Neural progenitor cell (in vitro differentiated cells): ENCODE data around the gene SND1. TPM values are rescaled to one million over a fixed set of nuclear protein-coding genes. Genes with fewer than 3 reads are reported as not detected.

Experiments used
- DNase-seq: peaks from one replicate; pipeline ENCODE4 v3.0.0-alpha.2; 2016; ENCODE audit warnings: low spot score
- H2AFZ ChIP-seq: fragments of 200-600 bp; sonication (generic); replicated peaks from 2 replicates; pipeline ENCODE4 v1.6.1; 2016; ENCODE audit warnings: antibody characterized with exemption
- H3F3A ChIP-seq: fragments of 200-600 bp; sonication (generic); 2 replicates; pipeline ENCODE4 v1.6.1; 2016; ENCODE audit warnings: antibody characterized with exemption, low read depth
- H3K27ac ChIP-seq: fragments of 200-600 bp; sonication (generic); 2 replicates; pipeline ENCODE4 v1.5.1; 2016; ENCODE audit warnings: mild to moderate bottlenecking
- H3K27me3 ChIP-seq: fragments of 200-600 bp; sonication (generic); 2 replicates; pipeline ENCODE4 v1.6.1; 2016; ENCODE audit warnings: mild to moderate bottlenecking, moderate library complexity
- H3K36me3 ChIP-seq: fragments of 200-600 bp; sonication (generic); 2 replicates; pipeline ENCODE4 v1.5.1; 2016
- H3K4me1 ChIP-seq: fragments of 200-600 bp; sonication (generic); 2 replicates; pipeline ENCODE4 v1.6.1; 2016; ENCODE audit warnings: mixed run types
- H3K4me2 ChIP-seq: fragments of 200-600 bp; sonication (generic); 2 replicates; pipeline ENCODE4 v1.6.1; 2016
- H3K4me3 ChIP-seq: fragments of 200-600 bp; sonication (generic); 2 replicates; pipeline ENCODE4 v1.5.1; 2016
- H3K79me2 ChIP-seq: fragments of 200-600 bp; sonication (generic); 2 replicates; pipeline ENCODE4 v1.6.1; 2016; ENCODE audit warnings: low read depth
- H3K9ac ChIP-seq: fragments of 200-600 bp; sonication (generic); 2 replicates; pipeline ENCODE4 v1.6.1; 2016
- H3K9me3 ChIP-seq: fragments of 200-600 bp; sonication (generic); 2 replicates; pipeline ENCODE4 v1.5.1; 2016; ENCODE audit warnings: low read depth
- H4K20me1 ChIP-seq: fragments of 200-600 bp; sonication (generic); 2 replicates; pipeline ENCODE4 v1.6.1; 2016; ENCODE audit warnings: low read depth
- H3K27ac Mint-ChIP-seq: 3 replicates; pipeline ENCODE4 v1.8.0; 2021; ENCODE audit warnings: mixed read lengths
- H3K27me3 Mint-ChIP-seq: 2 replicates; pipeline ENCODE4 v1.8.0; 2022; ENCODE audit warnings: low read depth, mild to moderate bottlenecking, inconsistent platforms, moderate library complexity, mixed read lengths; ENCODE audit not compliant: insufficient read depth
- H3K36me3 Mint-ChIP-seq: 3 replicates; pipeline ENCODE4 v1.8.0; 2021; ENCODE audit warnings: mixed read lengths
- H3K4me1 Mint-ChIP-seq: 3 replicates; pipeline ENCODE4 v1.8.0; 2021; ENCODE audit warnings: mixed read lengths
- H3K4me3 Mint-ChIP-seq: 3 replicates; pipeline ENCODE4 v1.8.0; 2021; ENCODE audit warnings: mild to moderate bottlenecking, moderate library complexity, mixed read lengths
- H3K9me3 Mint-ChIP-seq: 3 replicates; pipeline ENCODE4 v1.8.0; 2020; ENCODE audit warnings: mixed read lengths
- EZH2 ChIP-seq: fragments of 200-600 bp; sonication (generic); IDR thresholded peaks from 2 replicates; pipeline ENCODE4 v1.6.1; 2017; ENCODE audit warnings: antibody characterized with exemption, mild to moderate bottlenecking, moderate library complexity
- EZH2phosphoT487 ChIP-seq: fragments of 200-600 bp; sonication (generic); IDR thresholded peaks from 2 replicates; pipeline ENCODE4 v1.6.1; 2017; ENCODE audit warnings: antibody characterized with exemption
- total RNA-seq: library from RNA; depleted of rRNA; stranded (reverse); fragments of >200 nt; gene quantifications from 2 replicates; pipeline ENCODE4 v1.2.3, GENCODE V29; 2015; ENCODE audit warnings: low replicate concordance
- TF ChIP-seq, protein P1 (sequence below): fragments of 200-600 bp; sonication (generic); IDR thresholded peaks from 2 replicates; pipeline ENCODE4 v1.5.1; 2017; ENCODE audit warnings: antibody characterized with exemption, mild to moderate bottlenecking

Gene SND1
- total RNA-seq, 1 donor from 2014 or later: 154 TPM

DNA sequence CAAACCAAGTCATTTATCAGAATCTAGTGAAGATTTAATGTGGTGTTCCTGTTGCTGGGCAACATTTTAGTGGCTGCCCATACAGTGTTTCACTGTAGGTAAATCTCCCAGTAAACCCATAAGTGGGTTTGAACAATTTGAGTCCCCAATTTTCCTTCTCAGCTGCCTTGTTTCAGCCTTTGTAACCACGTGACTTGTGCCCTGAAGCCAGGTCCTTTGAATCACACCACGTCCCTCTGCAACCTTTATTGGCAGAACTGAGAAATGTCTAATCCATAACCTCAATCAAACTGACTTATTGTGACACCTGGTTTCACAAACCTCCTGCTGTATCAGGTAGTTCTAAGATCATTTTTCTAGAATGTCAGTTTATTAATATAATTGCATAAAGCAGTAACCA, 30.1 kb downstream of the SND1 start:
- no peak overlapping the region for H3K4me3 Mint-ChIP-seq
- Histone ChIP-seq H3K79me2 (peaks cover 92% of the 10 kb centered on the region), H3K4me3 (no peak overlapping the region), H3F3A (peaks cover 6% of the 10 kb centered on the region), H3K9ac (no peak overlapping the region), H3K9me3 (no peaks in the 10 kb centered on the region), H2AFZ (no peak overlapping the region), H3K4me2 (no peak overlapping the region), H3K36me3 (no peaks in the 10 kb centered on the region), H3K4me1 (peaks cover 33% of the 10 kb centered on the region), H4K20me1 (peaks cover 60% of the 10 kb centered on the region), H3K27me3 (no peaks in the 10 kb centered on the region), H3K27ac (no peak overlapping the region)
- H3K9me3 Mint-ChIP-seq: peaks cover 11% of the 10 kb centered on the region
- peaks cover 14% of the 10 kb centered on the region for H3K36me3 Mint-ChIP-seq
- H3K27ac Mint-ChIP-seq: no peak overlapping the region
- H3K27me3 Mint-ChIP-seq: peaks cover 2% of the 10 kb centered on the region
- H3K4me1 Mint-ChIP-seq: peaks cover 34% of the 10 kb centered on the region
- DNase-seq: no peak
- TF ChIP-seq EZH2phosphoT487 (no peak), EZH2 (no peak)
- TF ChIP-seq, protein P1, sequence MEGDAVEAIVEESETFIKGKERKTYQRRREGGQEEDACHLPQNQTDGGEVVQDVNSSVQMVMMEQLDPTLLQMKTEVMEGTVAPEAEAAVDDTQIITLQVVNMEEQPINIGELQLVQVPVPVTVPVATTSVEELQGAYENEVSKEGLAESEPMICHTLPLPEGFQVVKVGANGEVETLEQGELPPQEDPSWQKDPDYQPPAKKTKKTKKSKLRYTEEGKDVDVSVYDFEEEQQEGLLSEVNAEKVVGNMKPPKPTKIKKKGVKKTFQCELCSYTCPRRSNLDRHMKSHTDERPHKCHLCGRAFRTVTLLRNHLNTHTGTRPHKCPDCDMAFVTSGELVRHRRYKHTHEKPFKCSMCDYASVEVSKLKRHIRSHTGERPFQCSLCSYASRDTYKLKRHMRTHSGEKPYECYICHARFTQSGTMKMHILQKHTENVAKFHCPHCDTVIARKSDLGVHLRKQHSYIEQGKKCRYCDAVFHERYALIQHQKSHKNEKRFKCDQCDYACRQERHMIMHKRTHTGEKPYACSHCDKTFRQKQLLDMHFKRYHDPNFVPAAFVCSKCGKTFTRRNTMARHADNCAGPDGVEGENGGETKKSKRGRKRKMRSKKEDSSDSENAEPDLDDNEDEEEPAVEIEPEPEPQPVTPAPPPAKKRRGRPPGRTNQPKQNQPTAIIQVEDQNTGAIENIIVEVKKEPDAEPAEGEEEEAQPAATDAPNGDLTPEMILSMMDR: no peak

- H3F3A ChIP-seq: peaks cover 6% of the 10 kb centered on the region
- Mint-ChIP-seq H3K36me3 (peaks cover 16% of the 10 kb centered on the region), H3K9me3 (peaks cover 11% of the 10 kb centered on the region), H3K4me1 (peaks cover 23% of the 10 kb centered on the region), H3K4me3 (no peak overlapping the region), H3K27ac (no peak overlapping the region), H3K27me3 (peaks cover 2% of the 10 kb centered on the region)
- no peak overlapping the region for H2AFZ ChIP-seq
- no peak overlapping the region for H3K4me3 ChIP-seq
- TF ChIP-seq EZH2 (no peak), EZH2phosphoT487 (no peak)
- TF ChIP-seq, protein P1: no peak
- H3K4me2 ChIP-seq: peak overlapping the region; percentile 1
- H3K9me3 ChIP-seq: no peaks in the 10 kb centered on the region
- no peak overlapping the region for H3K27ac ChIP-seq
- peaks cover 22% of the 10 kb centered on the region for H3K4me1 ChIP-seq
- DNase-seq: no peak
- H4K20me1 ChIP-seq: peaks cover 47% of the 10 kb centered on the region
- peaks cover 73% of the 10 kb centered on the region for H3K79me2 ChIP-seq
- H3K9ac ChIP-seq: no peak overlapping the region
- no peaks in the 10 kb centered on the region for H3K36me3 ChIP-seq
- H3K27me3 ChIP-seq: no peaks in the 10 kb centered on the region
Measured at GRCh38 chr7:127683776-127684681, 32.0 kb downstream of the SND1 start.

DNA sequence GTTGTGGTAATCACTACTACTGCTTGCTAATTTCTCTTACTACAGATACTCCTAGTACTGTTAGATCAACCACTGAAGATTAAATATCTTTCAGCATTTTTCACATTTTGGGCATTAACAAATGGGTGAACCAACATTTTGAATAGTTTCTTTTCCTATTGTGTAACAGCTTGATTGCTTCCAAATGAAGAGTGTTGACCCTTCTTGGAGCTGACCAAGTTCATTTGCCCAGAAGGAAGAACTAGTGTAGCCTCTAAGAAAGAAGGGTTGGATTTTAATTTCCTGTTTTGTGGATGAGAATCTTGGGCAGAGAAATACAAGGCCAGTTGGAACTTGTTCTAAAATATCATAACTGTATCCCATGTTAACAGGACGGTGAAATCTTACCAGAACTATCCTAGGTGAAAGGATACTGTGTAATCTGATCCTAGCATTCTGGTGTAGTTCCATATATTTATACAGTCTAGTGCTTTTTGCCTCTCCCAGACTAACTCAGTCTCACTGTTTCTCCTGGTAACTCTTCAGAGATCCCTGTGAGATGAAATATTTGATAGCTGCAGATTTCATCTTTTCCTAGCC, 37.3 kb downstream of the SND1 start:
- Mint-ChIP-seq H3K27ac (no peak overlapping the region), H3K9me3 (no peaks in the 10 kb centered on the region), H3K27me3 (no peaks in the 10 kb centered on the region), H3K36me3 (peaks cover 18% of the 10 kb centered on the region), H3K4me1 (peaks cover 27% of the 10 kb centered on the region), H3K4me3 (no peak overlapping the region)
- TF ChIP-seq EZH2phosphoT487 (no peak), EZH2 (no peak)
- TF ChIP-seq, protein P1: no peak
- Histone ChIP-seq H2AFZ (no peak overlapping the region), H4K20me1 (peaks cover 44% of the 10 kb centered on the region), H3K27me3 (no peaks in the 10 kb centered on the region), H3K79me2 (peaks cover 59% of the 10 kb centered on the region), H3K9me3 (no peaks in the 10 kb centered on the region), H3K4me2 (no peak overlapping the region), H3K27ac (no peak overlapping the region), H3F3A (no peaks in the 10 kb centered on the region), H3K36me3 (no peaks in the 10 kb centered on the region), H3K9ac (no peak overlapping the region), H3K4me1 (peaks cover 22% of the 10 kb centered on the region), H3K4me3 (no peak overlapping the region)
- DNase-seq: no peak
